HEK293T (cell line): ENCODE results near the gene RCL1.
"Not testable (repeated sequence)": the region's sequence is repeated elsewhere in the genome, so short reads cannot be mapped to it uniquely, and the experiment has no call there.

Experiments
- ARNT ChIP-seq: fragments of 450-650 bp; IDR thresholded peaks from 2 replicates; pipeline ENCODE4 v1.6.1; 2017; ENCODE audit warnings: mild to moderate bottlenecking
- BHLHE40 ChIP-seq: fragments of 450-650 bp; IDR thresholded peaks from 2 replicates; pipeline ENCODE4 v1.6.1; 2016; ENCODE audit warnings: mild to moderate bottlenecking, moderate library complexity, borderline replicate concordance
- CTBP1 ChIP-seq: fragments of 450-650 bp; IDR thresholded peaks from 2 replicates; pipeline ENCODE4 v1.6.1; 2016; ENCODE audit warnings: borderline replicate concordance
- ELF4 ChIP-seq: fragments of 450-650 bp; IDR thresholded peaks from 2 replicates; pipeline ENCODE4 v1.6.1; 2017; ENCODE audit warnings: antibody characterized with exemption
- FOXA1 ChIP-seq: fragments of 450-650 bp; IDR thresholded peaks from 2 replicates; pipeline ENCODE4 v1.6.1; 2016; ENCODE audit warnings: mild to moderate bottlenecking
- FOXK2 ChIP-seq: fragments of 450-650 bp; IDR thresholded peaks from 2 replicates; pipeline ENCODE4 v1.6.1; 2016; ENCODE audit warnings: mild to moderate bottlenecking
- FOXM1 ChIP-seq: fragments of 450-650 bp; IDR thresholded peaks from 2 replicates; pipeline ENCODE4 v1.6.1; 2017; ENCODE audit warnings: mild to moderate bottlenecking, borderline replicate concordance
- HDGF ChIP-seq: fragments of 450-650 bp; IDR thresholded peaks from 2 replicates; pipeline ENCODE4 v1.6.1; 2017; ENCODE audit warnings: antibody characterized with exemption, borderline replicate concordance
- L3MBTL2 ChIP-seq: fragments of 450-650 bp; conservative IDR thresholded peaks from 2 replicates; pipeline ENCODE4 v1.6.1; 2016; ENCODE audit warnings: mild to moderate bottlenecking
- PKNOX1 ChIP-seq: fragments of 450-650 bp; IDR thresholded peaks from 2 replicates; pipeline ENCODE4 v1.6.1; 2016
- SP1 ChIP-seq: fragments of 450-650 bp; IDR thresholded peaks from 2 replicates; pipeline ENCODE4 v1.6.1; 2017
- SUZ12 ChIP-seq: fragments of 450-650 bp; IDR thresholded peaks from 2 replicates; pipeline ENCODE4 v1.6.1; 2016; ENCODE audit warnings: mild to moderate bottlenecking
- TARDBP ChIP-seq: fragments of 450-650 bp; IDR thresholded peaks from 2 replicates; pipeline ENCODE4 v1.6.1; 2016
- ZNF384 ChIP-seq: fragments of 450-650 bp; IDR thresholded peaks from 2 replicates; pipeline ENCODE4 v1.6.1; 2016

GRCh38 chr9:4754530-4754929 is 38.2 kb upstream of the RCL1 start:
- TF ChIP-seq FOXM1, ARNT, SP1, CTBP1, ZNF384, SUZ12, FOXK2, TARDBP, BHLHE40, ELF4, FOXA1, PKNOX1, HDGF, L3MBTL2: not testable (repeated sequence)
